ENCODE measurements around the gene COQ9. TPM values are rescaled to one million over a fixed set of nuclear protein-coding genes. Genes with fewer than 3 reads are reported as not detected.

Gene COQ9
- total RNA-seq, 1 experiment from 2014 or later = 62.7 TPM

DNA sequence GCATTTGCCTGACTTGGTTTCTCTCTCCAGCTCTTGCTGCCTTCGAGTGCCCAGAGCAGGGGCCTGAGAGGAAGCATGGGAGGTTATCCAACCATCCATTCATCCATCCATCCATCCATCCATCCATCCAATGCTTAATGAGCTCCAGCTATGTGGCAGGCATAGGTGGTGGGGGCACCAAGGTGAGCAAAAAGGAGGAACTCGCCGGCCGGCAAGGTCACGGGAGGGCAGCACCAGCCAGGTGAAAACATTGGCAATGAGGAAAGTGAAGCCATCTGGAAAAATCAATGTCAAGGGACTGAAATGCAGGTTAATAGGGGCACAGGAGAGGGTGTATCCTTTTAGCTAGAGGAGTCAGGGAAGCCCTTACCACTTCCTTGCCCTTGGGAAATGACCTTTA is 57.2 kb downstream of the COQ9 start:
- intact Hi-C loops (cut with micrococcal nuclease) = no loop called here
- DNase-seq (ENCODE audit: low read depth, low spot score) (no peak), ATAC-seq (no peak)
- ChIA-PET POLR2A (no interaction called here), CTCF (no interaction called here), RAD21 (ENCODE audit: low non-redundant PET in 1 of 2, low total read pairs in 2 of 2, uncharacterized antibody in 2 of 2, unreplicated experiment in 2 of 2) (no interaction called here)
- H3K79me2 ChIP-seq (ENCODE audit: insufficient read depth, low read length) = no peaks in the 10 kb centered on the region
- H3K9ac ChIP-seq (ENCODE audit: low read length) = no peak overlapping the region
- TF ChIP-seq TCF7L2 (IDR thresholded peaks at IDR 0.05; ENCODE audit: borderline replicate concordance, extremely low read depth, insufficient read depth, insufficient read length) (no peak), CBX3 (IDR thresholded peaks at IDR 0.05; ENCODE audit: low read depth) (no peak), ZFX (IDR thresholded peaks at IDR 0.05) (no peak), YY1 (IDR thresholded peaks at IDR 0.05; ENCODE audit: extremely low read depth, insufficient replicate concordance, low read depth, low read length) (no peak), RAD21 (IDR thresholded peaks at IDR 0.05; ENCODE audit: low read depth) (no peak), ELF1 (IDR thresholded peaks at IDR 0.05; ENCODE audit: borderline replicate concordance, low read depth) (no peak), SIN3A (IDR thresholded peaks at IDR 0.05; ENCODE audit: low read depth) (no peak), SP1 (IDR thresholded peaks at IDR 0.05; ENCODE audit: low read depth) (no peak), FOSL1 (IDR thresholded peaks at IDR 0.05; ENCODE audit: low read depth) (no peak), POLR2AphosphoS5 (IDR thresholded peaks at IDR 0.05; ENCODE audit: low read depth, low read length) (no peak), SRF (IDR thresholded peaks at IDR 0.05; ENCODE audit: low read depth) (no peak), EZH2phosphoT487 (IDR thresholded peaks at IDR 0.05; ENCODE audit: borderline replicate concordance) (no peak), EZH2 (IDR thresholded peaks at IDR 0.05) (no peak), ZNF274 (IDR thresholded peaks at IDR 0.05; ENCODE audit: low read depth, low read length) (no peak)
- TF ChIP-seq, protein P1, sequence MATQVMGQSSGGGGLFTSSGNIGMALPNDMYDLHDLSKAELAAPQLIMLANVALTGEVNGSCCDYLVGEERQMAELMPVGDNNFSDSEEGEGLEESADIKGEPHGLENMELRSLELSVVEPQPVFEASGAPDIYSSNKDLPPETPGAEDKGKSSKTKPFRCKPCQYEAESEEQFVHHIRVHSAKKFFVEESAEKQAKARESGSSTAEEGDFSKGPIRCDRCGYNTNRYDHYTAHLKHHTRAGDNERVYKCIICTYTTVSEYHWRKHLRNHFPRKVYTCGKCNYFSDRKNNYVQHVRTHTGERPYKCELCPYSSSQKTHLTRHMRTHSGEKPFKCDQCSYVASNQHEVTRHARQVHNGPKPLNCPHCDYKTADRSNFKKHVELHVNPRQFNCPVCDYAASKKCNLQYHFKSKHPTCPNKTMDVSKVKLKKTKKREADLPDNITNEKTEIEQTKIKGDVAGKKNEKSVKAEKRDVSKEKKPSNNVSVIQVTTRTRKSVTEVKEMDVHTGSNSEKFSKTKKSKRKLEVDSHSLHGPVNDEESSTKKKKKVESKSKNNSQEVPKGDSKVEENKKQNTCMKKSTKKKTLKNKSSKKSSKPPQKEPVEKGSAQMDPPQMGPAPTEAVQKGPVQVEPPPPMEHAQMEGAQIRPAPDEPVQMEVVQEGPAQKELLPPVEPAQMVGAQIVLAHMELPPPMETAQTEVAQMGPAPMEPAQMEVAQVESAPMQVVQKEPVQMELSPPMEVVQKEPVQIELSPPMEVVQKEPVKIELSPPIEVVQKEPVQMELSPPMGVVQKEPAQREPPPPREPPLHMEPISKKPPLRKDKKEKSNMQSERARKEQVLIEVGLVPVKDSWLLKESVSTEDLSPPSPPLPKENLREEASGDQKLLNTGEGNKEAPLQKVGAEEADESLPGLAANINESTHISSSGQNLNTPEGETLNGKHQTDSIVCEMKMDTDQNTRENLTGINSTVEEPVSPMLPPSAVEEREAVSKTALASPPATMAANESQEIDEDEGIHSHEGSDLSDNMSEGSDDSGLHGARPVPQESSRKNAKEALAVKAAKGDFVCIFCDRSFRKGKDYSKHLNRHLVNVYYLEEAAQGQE (IDR thresholded peaks at IDR 0.05; ENCODE audit: low read depth) = no peak
- TF ChIP-seq, protein P2, sequence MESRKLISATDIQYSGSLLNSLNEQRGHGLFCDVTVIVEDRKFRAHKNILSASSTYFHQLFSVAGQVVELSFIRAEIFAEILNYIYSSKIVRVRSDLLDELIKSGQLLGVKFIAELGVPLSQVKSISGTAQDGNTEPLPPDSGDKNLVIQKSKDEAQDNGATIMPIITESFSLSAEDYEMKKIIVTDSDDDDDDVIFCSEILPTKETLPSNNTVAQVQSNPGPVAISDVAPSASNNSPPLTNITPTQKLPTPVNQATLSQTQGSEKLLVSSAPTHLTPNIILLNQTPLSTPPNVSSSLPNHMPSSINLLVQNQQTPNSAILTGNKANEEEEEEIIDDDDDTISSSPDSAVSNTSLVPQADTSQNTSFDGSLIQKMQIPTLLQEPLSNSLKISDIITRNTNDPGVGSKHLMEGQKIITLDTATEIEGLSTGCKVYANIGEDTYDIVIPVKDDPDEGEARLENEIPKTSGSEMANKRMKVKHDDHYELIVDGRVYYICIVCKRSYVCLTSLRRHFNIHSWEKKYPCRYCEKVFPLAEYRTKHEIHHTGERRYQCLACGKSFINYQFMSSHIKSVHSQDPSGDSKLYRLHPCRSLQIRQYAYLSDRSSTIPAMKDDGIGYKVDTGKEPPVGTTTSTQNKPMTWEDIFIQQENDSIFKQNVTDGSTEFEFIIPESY (IDR thresholded peaks at IDR 0.05; ENCODE audit: extremely low read depth, insufficient replicate concordance, low read length) = no peak
- TF ChIP-seq, protein P3, sequence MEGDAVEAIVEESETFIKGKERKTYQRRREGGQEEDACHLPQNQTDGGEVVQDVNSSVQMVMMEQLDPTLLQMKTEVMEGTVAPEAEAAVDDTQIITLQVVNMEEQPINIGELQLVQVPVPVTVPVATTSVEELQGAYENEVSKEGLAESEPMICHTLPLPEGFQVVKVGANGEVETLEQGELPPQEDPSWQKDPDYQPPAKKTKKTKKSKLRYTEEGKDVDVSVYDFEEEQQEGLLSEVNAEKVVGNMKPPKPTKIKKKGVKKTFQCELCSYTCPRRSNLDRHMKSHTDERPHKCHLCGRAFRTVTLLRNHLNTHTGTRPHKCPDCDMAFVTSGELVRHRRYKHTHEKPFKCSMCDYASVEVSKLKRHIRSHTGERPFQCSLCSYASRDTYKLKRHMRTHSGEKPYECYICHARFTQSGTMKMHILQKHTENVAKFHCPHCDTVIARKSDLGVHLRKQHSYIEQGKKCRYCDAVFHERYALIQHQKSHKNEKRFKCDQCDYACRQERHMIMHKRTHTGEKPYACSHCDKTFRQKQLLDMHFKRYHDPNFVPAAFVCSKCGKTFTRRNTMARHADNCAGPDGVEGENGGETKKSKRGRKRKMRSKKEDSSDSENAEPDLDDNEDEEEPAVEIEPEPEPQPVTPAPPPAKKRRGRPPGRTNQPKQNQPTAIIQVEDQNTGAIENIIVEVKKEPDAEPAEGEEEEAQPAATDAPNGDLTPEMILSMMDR (IDR thresholded peaks at IDR 0.05 in 2 of 3, conservative IDR thresholded peaks at IDR 0.05 in 1 of 3; ENCODE audit: borderline replicate concordance in 1 of 3, insufficient read depth in 1 of 3, low read depth in 2 of 3, low read length in 2 of 3) = no peak
- BruUV-seq (replicated peaks) = no TSS peak
- H3K4me3 ChIP-seq (replicated peaks in 1 of 2; ENCODE audit: low read depth in 1 of 2, low read length in 2 of 2) = no peak overlapping the region
- no peaks in the 10 kb centered on the region for H4K20me1 ChIP-seq (ENCODE audit: insufficient read depth)
- H3K4me2 ChIP-seq (ENCODE audit: low read length) = no peak overlapping the region
- H2AFZ ChIP-seq (ENCODE audit: low read depth, low read length, poor library complexity, severe bottlenecking) = no peak overlapping the region
- no peaks in the 10 kb centered on the region for H3K36me3 ChIP-seq (ENCODE audit: control insufficient read depth in 1 of 2, insufficient read depth in 2 of 2, low read length in 2 of 2)
- H3K27ac ChIP-seq (ENCODE audit: low read depth, low read length) = no peak overlapping the region
- no peaks in the 10 kb centered on the region for H3K27me3 ChIP-seq (ENCODE audit: insufficient read depth, low read length)
- no peaks in the 10 kb centered on the region for H3K9me3 ChIP-seq (ENCODE audit: control insufficient read depth in 1 of 2, insufficient read depth in 1 of 2, low read depth in 1 of 2, low read length in 2 of 2)
- H3K9me2 ChIP-seq (ENCODE audit: insufficient read depth) = no peaks in the 10 kb centered on the region
- no peaks in the 10 kb centered on the region for H3K4me1 ChIP-seq (ENCODE audit: control insufficient read depth in 1 of 2, insufficient read depth in 2 of 2, low read length in 2 of 2)
